ENCODE measurements around the gene TMEM250. TPM values are rescaled to one million over a fixed set of nuclear protein-coding genes. Genes with fewer than 3 reads are reported as not detected.

The TMEM250 gene
- total and polyA plus RNA-seq, 4 donors = 6.7 to 19.5 (median 17.2) TPM

GRCh38 chr9:136099542-136099941 is 19.1 kb downstream of the TMEM250 start:
- H3K27ac ChIP-seq (ENCODE audit: low read depth in 1 of 2, low read length in 2 of 2) = no peak overlapping the region
- WGBS = 69% methylated on average over 25 of the region's 25 CpGs
- TF ChIP-seq EGR1 (IDR thresholded peaks at IDR 0.05; ENCODE audit: low read depth in 2 of 2) (no peak), RAD21 (IDR thresholded peaks at IDR 0.05) (no peak), ZBTB33 (IDR thresholded peaks at IDR 0.05) (no peak), FOXA2 (IDR thresholded peaks at IDR 0.05) (no peak), HNF4G (IDR thresholded peaks at IDR 0.05) (no peak), JUND (IDR thresholded peaks at IDR 0.05) (no peak), GABPA (IDR thresholded peaks at IDR 0.05 in 1 of 2, conservative IDR thresholded peaks at IDR 0.05 in 1 of 2) (no peak), MAX (IDR thresholded peaks at IDR 0.05) (no peak), YY1 (IDR thresholded peaks at IDR 0.05) (no peak), NR2F2 (IDR thresholded peaks at IDR 0.05) (no peak), CTCF (IDR thresholded peaks at IDR 0.05; ENCODE audit: low read depth, low read length, missing input control) (no peak), REST (IDR thresholded peaks at IDR 0.05) (no peak)
- peaks cover 0 to 11% (median 7%) of the 10 kb centered on the region in 4 donors for H3K4me1 ChIP-seq (ENCODE audit: control insufficient read depth in 4 of 4, insufficient read depth in 4 of 4, low read length in 3 of 4)
- no peaks in the 10 kb centered on the region for H3K36me3 ChIP-seq (ENCODE audit: control insufficient read depth in 4 of 4, insufficient read depth in 3 of 4, low read depth in 1 of 4, low read length in 3 of 4)
- H3K4me3 ChIP-seq (ENCODE audit: low read depth in 1 of 3, low read length in 3 of 3) = no peak overlapping the region
- no peak overlapping the region for H3K9ac ChIP-seq (ENCODE audit: low read depth in 1 of 2, low read length in 2 of 2)
- H3K27me3 ChIP-seq (ENCODE audit: control insufficient read depth in 4 of 4, insufficient read depth in 4 of 4, low read length in 3 of 4) = no peaks in the 10 kb centered on the region
- H3K9me3 ChIP-seq (ENCODE audit: control insufficient read depth in 4 of 4, low read length in 3 of 4) = no peaks in the 10 kb centered on the region
- no peak for DNase-seq (ENCODE audit: low spot score)

GRCh38 chr9:136098844-136099243 is 19.8 kb downstream of the TMEM250 start:
- no peak for DNase-seq (ENCODE audit: low spot score)
- peaks cover under 1 to 13% (median 8%) of the 10 kb centered on the region in 4 donors for H3K4me1 ChIP-seq (ENCODE audit: control insufficient read depth in 4 of 4, insufficient read depth in 4 of 4, low read length in 3 of 4)
- no peak overlapping the region for H3K4me3 ChIP-seq (ENCODE audit: low read depth in 1 of 3, low read length in 3 of 3)
- H3K27me3 ChIP-seq (ENCODE audit: control insufficient read depth in 4 of 4, insufficient read depth in 4 of 4, low read length in 3 of 4) = no peaks in the 10 kb centered on the region
- H3K36me3 ChIP-seq (ENCODE audit: control insufficient read depth in 4 of 4, insufficient read depth in 3 of 4, low read depth in 1 of 4, low read length in 3 of 4) = no peaks in the 10 kb centered on the region
- H3K9ac ChIP-seq (ENCODE audit: low read depth in 1 of 2, low read length in 2 of 2) = no peak overlapping the region
- WGBS = 44% methylated on average over 14 of the region's 14 CpGs
- no peak overlapping the region for H3K27ac ChIP-seq (ENCODE audit: low read depth in 1 of 2, low read length in 2 of 2)
- H3K9me3 ChIP-seq (ENCODE audit: control insufficient read depth in 4 of 4, low read length in 3 of 4) = no peaks in the 10 kb centered on the region
- TF ChIP-seq HNF4G (IDR thresholded peaks at IDR 0.05) (no peak), REST (IDR thresholded peaks at IDR 0.05) (no peak), CTCF (IDR thresholded peaks at IDR 0.05; ENCODE audit: low read depth, low read length, missing input control) (no peak), TAF1 (conservative IDR thresholded peaks at IDR 0.05) (no peak), HNF4A (conservative IDR thresholded peaks at IDR 0.05) (no peak), FOXA1 (IDR thresholded peaks at IDR 0.05) (no peak), MAX (IDR thresholded peaks at IDR 0.05) (no peak), YY1 (IDR thresholded peaks at IDR 0.05) (no peak), ATF3 (IDR thresholded peaks at IDR 0.05) (no peak), FOXA2 (IDR thresholded peaks at IDR 0.05) (no peak), RAD21 (IDR thresholded peaks at IDR 0.05) (no peak)

Data from liver (tissue), 9 donors.